Fibroblast of lung (primary cell): ENCODE data around the gene LRMDA. TPM values are rescaled to one million over a fixed set of nuclear protein-coding genes. Genes with fewer than 3 reads are reported as not detected.

Experiments
- DNase-seq, 2 donors: peaks; one replicate each; pipeline versions ENCODE4 v3.0.0 to v3.0.0-alpha.2; 2010; ENCODE audit warnings: low read depth in 2 of 2
- H2AFZ ChIP-seq: 2 replicates; pipeline ENCODE4 v1.5.1; 2012; ENCODE audit warnings: low read length, control low read depth, inconsistent platforms
- H3K27ac ChIP-seq: 2 replicates; pipeline ENCODE4 v1.5.1; 2011; ENCODE audit warnings: low read length, control low read depth; ENCODE audit not compliant: insufficient read depth
- H3K27me3 ChIP-seq: 2 replicates; pipeline ENCODE4 v1.5.1; 2011; ENCODE audit warnings: mild to moderate bottlenecking, low read length; ENCODE audit not compliant: control insufficient read depth, insufficient read depth
- H3K36me3 ChIP-seq: 2 replicates; pipeline ENCODE4 v1.5.1; 2011; ENCODE audit warnings: low read length; ENCODE audit not compliant: control insufficient read depth, insufficient read depth
- H3K4me1 ChIP-seq: 2 replicates; pipeline ENCODE4 v1.5.1; 2011; ENCODE audit warnings: low read length; ENCODE audit not compliant: control insufficient read depth, insufficient read depth; ENCODE audit errors: extremely low read depth
- H3K4me2 ChIP-seq: 2 replicates; pipeline ENCODE4 v1.5.1; 2011; ENCODE audit warnings: low read length, control low read depth; ENCODE audit not compliant: insufficient read depth; ENCODE audit errors: extremely low read depth
- H3K4me3 ChIP-seq, 4 experiments: fragments of 200-600 bp in 1 of 4; sonication (generic) in 1 of 4; replicated peaks in 1 of 4; 2 replicates each; pipeline ENCODE4 v1.5.1; 2011 to 2016; ENCODE audit warnings: low read length in 4 of 4, low read depth in 3 of 4, mild to moderate bottlenecking in 3 of 4, control low read depth in 2 of 4, inconsistent platforms in 1 of 4, mixed read lengths in 1 of 4; ENCODE audit not compliant: insufficient read depth in 1 of 4; ENCODE audit errors: control extremely low read depth in 1 of 4
- H3K79me2 ChIP-seq: 2 replicates; pipeline ENCODE4 v1.5.1; 2012; ENCODE audit warnings: mild to moderate bottlenecking, low read length, inconsistent platforms; ENCODE audit not compliant: control insufficient read depth, insufficient read depth
- H3K9ac ChIP-seq: 2 replicates; pipeline ENCODE4 v1.5.1; 2011; ENCODE audit warnings: mild to moderate bottlenecking, low read length, control low read depth; ENCODE audit not compliant: insufficient read depth
- H3K9me3 ChIP-seq: 2 replicates; pipeline ENCODE4 v1.5.1; 2012; ENCODE audit warnings: low read depth, low read length; ENCODE audit not compliant: control insufficient read depth, insufficient read depth
- H4K20me1 ChIP-seq: 2 replicates; pipeline ENCODE4 v1.5.1; 2011; ENCODE audit warnings: low read length; ENCODE audit not compliant: control insufficient read depth, insufficient read depth; ENCODE audit errors: extremely low read depth
- CTCF ChIP-seq, 2 donors: IDR thresholded peaks in 1 of 2; conservative IDR thresholded peaks in 1 of 2; 1 replicate in 1 of 2; 2 replicates in 1 of 2; pipeline ENCODE4 v1.5.1; 2011 to 2012; ENCODE audit warnings: low read length in 2 of 2, control low read depth in 1 of 2, inconsistent platforms in 1 of 2, low read depth in 1 of 2, mild to moderate bottlenecking in 1 of 2
- EZH2 ChIP-seq: IDR thresholded peaks from 2 replicates; pipeline ENCODE4 v1.5.1; 2012; ENCODE audit warnings: low read length, control low read depth, mild to moderate bottlenecking; ENCODE audit errors: missing control alignments
- polyA plus RNA-seq, 2 donors: library from polyadenylated mRNA; depleted of rRNA in 1 of 2; stranded (reverse) in 1 of 2; unstranded in 1 of 2; fragments of >200 nt; gene quantifications; 2 replicates each; pipeline ENCODE4 v1.2.1, GENCODE V29; 2011 to 2012; ENCODE audit warnings: missing spikeins in 1 of 2
- total RNA-seq: library from RNA; depleted of rRNA; stranded (reverse); fragments of >200 nt; gene quantifications from 2 replicates; pipeline ENCODE4 v1.2.1, GENCODE V29; 2014

LRMDA gene
- total and polyA plus RNA-seq, 2 donors (not counting 1 experiment from before 2014, with no cell fraction given), result 1.7 to 2.0 TPM

- TF ChIP-seq EZH2, result no peak
- no peak for TF ChIP-seq CTCF (conservative IDR thresholded peaks at IDR 0.05 in 1 of 2, IDR thresholded peaks at IDR 0.05 in 1 of 2; ENCODE audit: low read depth in 1 of 2, low read length in 2 of 2)
- H2AFZ ChIP-seq, result no peak overlapping the region
- no peaks in the 10 kb centered on the region for H3K4me1 ChIP-seq
- no peak overlapping the region for H3K27ac ChIP-seq
- H3K27me3 ChIP-seq, result no peaks in the 10 kb centered on the region
- peak; percentile 70 for DNase-seq
- H3K4me2 ChIP-seq, result no peak overlapping the region
- H3K4me3 ChIP-seq, result no peak overlapping the region
- no peak overlapping the region for H3K9ac ChIP-seq
- no peaks in the 10 kb centered on the region for H3K79me2 ChIP-seq
- H3K36me3 ChIP-seq, result no peaks in the 10 kb centered on the region
- no peaks in the 10 kb centered on the region for H3K9me3 ChIP-seq
- no peaks in the 10 kb centered on the region for H4K20me1 ChIP-seq
Observed at GRCh38 chr10:76444034-76444800, 1012.8 kb downstream of the LRMDA start.

DNA sequence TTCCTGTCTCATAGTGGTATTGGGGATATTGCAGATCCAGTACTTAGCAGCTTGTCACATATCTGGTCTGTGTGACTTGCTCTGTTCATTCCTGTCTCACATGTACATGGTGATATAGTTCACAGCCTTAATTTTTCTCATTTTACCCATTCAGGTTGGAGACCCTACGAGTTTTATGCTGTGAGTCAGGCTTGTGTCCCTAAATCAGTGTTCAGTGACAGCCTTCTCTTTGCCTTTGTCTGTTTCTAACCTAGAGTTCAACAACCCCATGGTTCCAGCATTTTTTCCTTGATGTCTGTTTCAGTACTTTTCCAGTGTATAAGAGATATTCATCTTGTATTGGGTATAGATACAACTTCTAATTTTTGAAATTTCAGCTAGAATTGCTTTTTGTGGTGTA, 1016.2 kb downstream of the LRMDA start:
- Histone ChIP-seq H4K20me1 (no peaks in the 10 kb centered on the region), H3K27me3 (no peaks in the 10 kb centered on the region), H3K4me3 (no peak overlapping the region), H3K9ac (no peak overlapping the region), H2AFZ (no peak overlapping the region), H3K9me3 (no peaks in the 10 kb centered on the region), H3K36me3 (no peaks in the 10 kb centered on the region), H3K27ac (no peak overlapping the region), H3K4me1 (no peaks in the 10 kb centered on the region), H3K79me2 (no peaks in the 10 kb centered on the region), H3K4me2 (no peak overlapping the region)
- no peak for TF ChIP-seq EZH2
- no peak for TF ChIP-seq CTCF (conservative IDR thresholded peaks at IDR 0.05 in 1 of 2, IDR thresholded peaks at IDR 0.05 in 1 of 2; ENCODE audit: low read depth in 1 of 2, low read length in 2 of 2)
- DNase-seq, result no peak

DNA sequence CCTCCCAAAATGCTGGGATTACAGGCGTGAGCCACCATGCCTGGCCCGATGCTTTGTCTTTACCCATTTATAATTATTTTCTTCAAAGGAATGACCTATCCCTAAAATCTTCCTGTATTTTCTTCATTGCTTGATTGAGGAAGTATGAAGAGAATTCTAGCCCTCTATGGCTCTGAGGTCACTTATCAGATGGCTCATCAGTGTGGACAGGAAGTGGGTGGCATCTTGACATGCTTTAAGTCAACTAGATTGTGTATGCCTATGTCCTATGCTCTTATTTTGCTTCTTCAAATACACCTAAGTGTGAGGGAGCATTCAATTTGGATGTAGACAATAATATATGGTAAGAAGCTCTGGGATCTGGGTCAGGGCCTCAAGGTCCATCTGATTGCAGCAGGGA, 1020.5 kb downstream of the LRMDA start:
- Histone ChIP-seq H3K4me1 (no peaks in the 10 kb centered on the region), H4K20me1 (no peaks in the 10 kb centered on the region), H3K79me2 (no peaks in the 10 kb centered on the region), H3K36me3 (no peaks in the 10 kb centered on the region), H3K4me3 (no peak overlapping the region), H2AFZ (no peak overlapping the region), H3K27me3 (no peaks in the 10 kb centered on the region), H3K27ac (no peak overlapping the region), H3K9ac (no peak overlapping the region), H3K9me3 (no peaks in the 10 kb centered on the region), H3K4me2 (no peak overlapping the region)
- TF ChIP-seq EZH2, result no peak
- DNase-seq, result no peak
